ENCODE results near the gene RGS3. TPM values are rescaled to one million over a fixed set of nuclear protein-coding genes. Genes with fewer than 3 reads are reported as not detected.

The RGS3 gene
- total and polyA plus RNA-seq, 7 experiments from 2014 or later = 4.9 to 43.4 (median 11.6) TPM

- no peak for ATAC-seq
- POLR2A ChIA-PET = no interaction called here
- Mint-ChIP-seq H3K4me3 (no peak overlapping the region), H3K4me1 (peaks cover 0 to 46% (median 4%) of the 10 kb centered on the region in 7 donors), H3K27me3 (no peaks in the 10 kb centered on the region), H3K36me3 (no peaks in the 10 kb centered on the region), H3K9me3 (no peaks in the 10 kb centered on the region), H3K27ac (peak overlapping the region in 2 of 9 donors; percentile 43 to 47)
- H3K9me3 ChIP-seq (ENCODE audit: control insufficient read depth in 2 of 3, low read length in 3 of 3) = no peaks in the 10 kb centered on the region
- no peaks in the 10 kb centered on the region for H3K4me1 ChIP-seq (ENCODE audit: control insufficient read depth in 2 of 2, insufficient read depth in 2 of 2, low read length in 2 of 2)
- no peak overlapping the region for H3K27ac ChIP-seq (ENCODE audit: low read depth, low read length)
- no peaks in the 10 kb centered on the region for H3K27me3 ChIP-seq (ENCODE audit: control insufficient read depth in 2 of 2, insufficient read depth in 2 of 2, low read length in 2 of 2)
- peak in 1 of 9 donors; percentile 19 for DNase-seq
- no peaks in the 10 kb centered on the region for H3K36me3 ChIP-seq (ENCODE audit: control insufficient read depth in 2 of 3, insufficient read depth in 3 of 3, low read length in 3 of 3)
- no peak overlapping the region for H3K4me3 ChIP-seq (ENCODE audit: low read length)
- CTCF ChIA-PET = interaction anchor here (0.6 kb wide), 1 partner anchor 24 kb away, joined by 5 read pairs; no protein-coding TSS in a partner anchor
- intact Hi-C loops (cut with micrococcal nuclease) = no loop called here
Observed at GRCh38 chr9:113619491-113620376, 156.2 kb downstream of the RGS3 start.

- peaks cover 0 to 40% (median 4%) of the 10 kb centered on the region in 7 donors for H3K4me1 Mint-ChIP-seq
- H3K36me3 Mint-ChIP-seq = no peaks in the 10 kb centered on the region
- ChIA-PET POLR2A (no interaction called here), CTCF (no interaction called here)
- H3K27ac Mint-ChIP-seq = peak overlapping the region in 1 of 9 donors; percentile 42
- no peak overlapping the region for H3K4me3 Mint-ChIP-seq
- Histone ChIP-seq H3K27me3 (ENCODE audit: control insufficient read depth in 2 of 2, insufficient read depth in 2 of 2, low read length in 2 of 2) (no peaks in the 10 kb centered on the region), H3K27ac (ENCODE audit: low read depth, low read length) (no peak overlapping the region), H3K4me3 (ENCODE audit: low read length) (no peak overlapping the region), H3K36me3 (ENCODE audit: control insufficient read depth in 2 of 3, insufficient read depth in 3 of 3, low read length in 3 of 3) (no peaks in the 10 kb centered on the region), H3K4me1 (ENCODE audit: control insufficient read depth in 2 of 2, insufficient read depth in 2 of 2, low read length in 2 of 2) (no peaks in the 10 kb centered on the region), H3K9me3 (ENCODE audit: control insufficient read depth in 2 of 3, low read length in 3 of 3) (no peaks in the 10 kb centered on the region)
- H3K9me3 Mint-ChIP-seq = no peaks in the 10 kb centered on the region
- DNase-seq = peak in 1 of 9 donors; percentile 40
- H3K27me3 Mint-ChIP-seq = no peaks in the 10 kb centered on the region
- no peak for ATAC-seq
- intact Hi-C loops (cut with micrococcal nuclease) = no loop called here
Observed at GRCh38 chr9:113620377-113621161, 157.0 kb downstream of the RGS3 start.

GRCh38 chr9:113621309-113621791, 157.8 kb downstream of the RGS3 start:
- Mint-ChIP-seq H3K9me3 (no peaks in the 10 kb centered on the region), H3K4me3 (no peak overlapping the region), H3K36me3 (no peaks in the 10 kb centered on the region), H3K4me1 (peaks cover 0 to 36% (median 4%) of the 10 kb centered on the region in 7 donors), H3K27me3 (no peaks in the 10 kb centered on the region), H3K27ac (peak overlapping the region in 1 of 9 donors; percentile 23)
- H3K4me3 ChIP-seq (ENCODE audit: low read length) = no peak overlapping the region
- ChIA-PET CTCF (no interaction called here), POLR2A (no interaction called here)
- intact Hi-C loops (cut with micrococcal nuclease) = no loop called here
- no peak for ATAC-seq
- H3K4me1 ChIP-seq (ENCODE audit: control insufficient read depth in 2 of 2, insufficient read depth in 2 of 2, low read length in 2 of 2) = no peaks in the 10 kb centered on the region
- H3K36me3 ChIP-seq (ENCODE audit: control insufficient read depth in 2 of 3, insufficient read depth in 3 of 3, low read length in 3 of 3) = no peaks in the 10 kb centered on the region
- peak in 1 of 9 donors; percentile 18 for DNase-seq
- no peaks in the 10 kb centered on the region for H3K27me3 ChIP-seq (ENCODE audit: control insufficient read depth in 2 of 2, insufficient read depth in 2 of 2, low read length in 2 of 2)
- H3K9me3 ChIP-seq (ENCODE audit: control insufficient read depth in 2 of 3, low read length in 3 of 3) = no peaks in the 10 kb centered on the region
- no peak overlapping the region for H3K27ac ChIP-seq (ENCODE audit: low read depth, low read length)

- Histone ChIP-seq H3K9me3 (ENCODE audit: control insufficient read depth in 2 of 3, low read length in 3 of 3) (no peaks in the 10 kb centered on the region), H3K36me3 (ENCODE audit: control insufficient read depth in 2 of 3, insufficient read depth in 3 of 3, low read length in 3 of 3) (no peaks in the 10 kb centered on the region), H3K27ac (ENCODE audit: low read depth, low read length) (no peak overlapping the region), H3K27me3 (ENCODE audit: control insufficient read depth in 2 of 2, insufficient read depth in 2 of 2, low read length in 2 of 2) (no peaks in the 10 kb centered on the region), H3K4me3 (ENCODE audit: low read length) (no peak overlapping the region), H3K4me1 (ENCODE audit: control insufficient read depth in 2 of 2, insufficient read depth in 2 of 2, low read length in 2 of 2) (no peaks in the 10 kb centered on the region)
- DNase-seq = peak in 1 of 9 donors; percentile 9
- Mint-ChIP-seq H3K36me3 (no peaks in the 10 kb centered on the region), H3K9me3 (no peaks in the 10 kb centered on the region), H3K27me3 (peaks cover 0 to under 1% (median 0%) of the 10 kb centered on the region in 5 donors), H3K27ac (peak overlapping the region in 1 of 9 donors; percentile 16), H3K4me1 (peaks cover 0 to 36% (median 4%) of the 10 kb centered on the region in 7 donors), H3K4me3 (no peak overlapping the region)
- POLR2A ChIA-PET = no interaction called here
- intact Hi-C loops (cut with micrococcal nuclease) = no loop called here
- ATAC-seq = no peak
- CTCF ChIA-PET = no interaction called here
Observed at GRCh38 chr9:113621980-113622379, 158.5 kb downstream of the RGS3 start.

- H3K9me3 Mint-ChIP-seq = no peaks in the 10 kb centered on the region
- H3K4me3 Mint-ChIP-seq = peak overlapping the region in 1 of 10 donors; percentile 28
- no peak overlapping the region for H3K4me3 ChIP-seq (ENCODE audit: low read length)
- no peaks in the 10 kb centered on the region for H3K27me3 ChIP-seq (ENCODE audit: control insufficient read depth in 2 of 2, insufficient read depth in 2 of 2, low read length in 2 of 2)
- no peak overlapping the region for H3K27ac ChIP-seq (ENCODE audit: low read depth, low read length)
- intact Hi-C loops (cut with micrococcal nuclease) = no loop called here
- H3K27me3 Mint-ChIP-seq = peaks cover 0 to 5% (median 0%) of the 10 kb centered on the region in 5 donors
- H3K4me1 ChIP-seq (ENCODE audit: control insufficient read depth in 2 of 2, insufficient read depth in 2 of 2, low read length in 2 of 2) = no peaks in the 10 kb centered on the region
- peaks cover 0 to 31% (median 0%) of the 10 kb centered on the region in 7 donors for H3K4me1 Mint-ChIP-seq
- peak overlapping the region in 1 of 9 donors; percentile 78 for H3K27ac Mint-ChIP-seq
- DNase-seq (peak in 1 of 9 donors; percentile 74), ATAC-seq (peak; percentile 42)
- CTCF ChIA-PET = no interaction called here
- H3K36me3 Mint-ChIP-seq = no peaks in the 10 kb centered on the region
- no peaks in the 10 kb centered on the region for H3K36me3 ChIP-seq (ENCODE audit: control insufficient read depth in 2 of 3, insufficient read depth in 3 of 3, low read length in 3 of 3)
- H3K9me3 ChIP-seq (ENCODE audit: control insufficient read depth in 2 of 3, low read length in 3 of 3) = no peaks in the 10 kb centered on the region
- POLR2A ChIA-PET = no interaction called here
Observed at GRCh38 chr9:113622600-113623400, 159.3 kb downstream of the RGS3 start.

- no peaks in the 10 kb centered on the region for H3K27me3 ChIP-seq (ENCODE audit: control insufficient read depth in 2 of 2, insufficient read depth in 2 of 2, low read length in 2 of 2)
- no peaks in the 10 kb centered on the region for H3K9me3 ChIP-seq (ENCODE audit: control insufficient read depth in 2 of 3, low read length in 3 of 3)
- no peaks in the 10 kb centered on the region for H3K9me3 Mint-ChIP-seq
- H3K36me3 ChIP-seq (ENCODE audit: control insufficient read depth in 2 of 3, insufficient read depth in 3 of 3, low read length in 3 of 3) = no peaks in the 10 kb centered on the region
- no peak overlapping the region for H3K4me3 Mint-ChIP-seq
- no peak overlapping the region for H3K27ac ChIP-seq (ENCODE audit: low read depth, low read length)
- H3K36me3 Mint-ChIP-seq = no peaks in the 10 kb centered on the region
- H3K27ac Mint-ChIP-seq = no peak overlapping the region
- peaks cover 0 to 6% (median 5%) of the 10 kb centered on the region in 5 donors for H3K27me3 Mint-ChIP-seq
- ChIA-PET POLR2A (no interaction called here), CTCF (interaction anchor here (0.6 kb wide), 1 partner anchor 1028 kb away, joined by 4 read pairs; no protein-coding TSS in a partner anchor)
- no peak overlapping the region for H3K4me3 ChIP-seq (ENCODE audit: low read length)
- H3K4me1 Mint-ChIP-seq = peaks cover 0 to 31% (median 0%) of the 10 kb centered on the region in 7 donors
- no peaks in the 10 kb centered on the region for H3K4me1 ChIP-seq (ENCODE audit: control insufficient read depth in 2 of 2, insufficient read depth in 2 of 2, low read length in 2 of 2)
- intact Hi-C loops (cut with micrococcal nuclease) = no loop called here
- ATAC-seq (no peak), DNase-seq (peak in 1 of 9 donors; percentile 16)
Observed at GRCh38 chr9:113623851-113624485, 160.4 kb downstream of the RGS3 start.
